ENCODE measurements around the gene RAMACL. TPM values are rescaled to one million over a fixed set of nuclear protein-coding genes. Genes with fewer than 3 reads are reported as not detected.

Gene RAMACL
- total RNA-seq, 1 donor from 2014 or later: 1.2 TPM

DNA sequence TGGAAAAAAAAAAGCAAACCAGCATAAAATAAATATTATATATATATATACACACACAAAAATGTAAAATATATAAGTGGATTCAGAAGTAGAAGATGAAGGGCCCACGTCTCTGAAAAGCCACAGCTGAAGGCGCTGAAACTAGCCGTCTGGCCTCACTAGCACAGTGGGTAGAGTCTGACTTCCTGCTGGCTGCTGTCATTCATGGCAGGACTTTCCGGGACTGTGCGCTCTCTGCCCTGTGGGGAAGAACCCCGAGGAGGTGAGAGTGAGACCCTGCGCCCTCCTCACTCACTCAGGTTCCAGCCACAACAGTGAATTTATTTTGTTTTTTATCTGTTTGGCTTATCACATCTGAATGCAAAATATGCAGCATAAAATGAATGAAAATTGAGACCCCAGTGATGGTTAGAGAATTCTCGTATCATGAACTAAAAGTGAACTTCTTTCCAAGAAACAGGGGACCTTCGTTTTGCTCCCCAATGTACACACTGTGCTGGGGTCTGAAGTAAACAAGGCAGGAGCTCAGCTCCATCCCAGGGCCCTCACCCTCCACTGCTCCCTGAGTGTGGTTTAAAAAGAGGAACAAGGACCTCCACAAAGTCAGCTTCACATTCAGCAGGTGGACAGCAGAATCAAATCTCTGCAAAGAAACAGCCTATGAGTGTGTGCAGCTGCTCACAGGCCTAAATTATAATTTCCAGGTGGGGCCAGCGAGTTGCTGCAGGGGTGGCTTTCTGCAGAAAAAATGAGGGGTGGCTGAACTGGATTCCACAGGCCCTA lies 1.3 kb upstream of the RAMACL start:
- H3K79me2 ChIP-seq (ENCODE audit: insufficient read depth, low read length): peaks cover 59% of the 10 kb centered on the region
- no peak overlapping the region for H3K27ac ChIP-seq (ENCODE audit: low read depth, low read length)
- no peak overlapping the region for H3K27ac Mint-ChIP-seq (ENCODE audit: unreplicated experiment)

GRCh38 chr6:166584853-166585429 lies 1.5 kb downstream of the RAMACL start:
- Mint-ChIP-seq H3K9me3 (ENCODE audit: unreplicated experiment) (no peaks in the 10 kb centered on the region), H3K4me3 (ENCODE audit: unreplicated experiment) (peak overlapping the region; percentile 45), H3K27me3 (ENCODE audit: low read depth, unreplicated experiment) (no peaks in the 10 kb centered on the region), H3K4me1 (ENCODE audit: low read depth, unreplicated experiment) (peaks cover 42% of the 10 kb centered on the region), H3K36me3 (ENCODE audit: low read depth, unreplicated experiment) (peaks cover 2% of the 10 kb centered on the region), H3K27ac (ENCODE audit: unreplicated experiment) (no peak overlapping the region)
- Histone ChIP-seq H4K20me1 (ENCODE audit: insufficient read depth, low read length) (no peaks in the 10 kb centered on the region), H3K27me3 (ENCODE audit: insufficient read depth, low read length) (no peaks in the 10 kb centered on the region), H3K27ac (ENCODE audit: low read depth, low read length) (peak overlapping the region; percentile 0), H2AFZ (ENCODE audit: low read depth, low read length) (no peak overlapping the region), H3K9me3 (ENCODE audit: insufficient read depth, low read depth, low read length) (no peaks in the 10 kb centered on the region), H3K9ac (ENCODE audit: low read length) (peak overlapping the region; percentile 3), H3K4me3 (ENCODE audit: insufficient read depth, low read depth, low read length) (no peak overlapping the region), H3K36me3 (ENCODE audit: insufficient read depth, low read length) (no peaks in the 10 kb centered on the region), H3K79me2 (ENCODE audit: insufficient read depth, low read length) (peaks cover 41% of the 10 kb centered on the region), H3K4me2 (ENCODE audit: low read length) (peak overlapping the region; percentile 3), H3K4me1 (ENCODE audit: insufficient read depth, low read length) (peaks cover 14% of the 10 kb centered on the region)
- FAIRE-seq: no peak
- DNase-seq (ENCODE audit: low read depth): no peak
- TF ChIP-seq, protein P1, sequence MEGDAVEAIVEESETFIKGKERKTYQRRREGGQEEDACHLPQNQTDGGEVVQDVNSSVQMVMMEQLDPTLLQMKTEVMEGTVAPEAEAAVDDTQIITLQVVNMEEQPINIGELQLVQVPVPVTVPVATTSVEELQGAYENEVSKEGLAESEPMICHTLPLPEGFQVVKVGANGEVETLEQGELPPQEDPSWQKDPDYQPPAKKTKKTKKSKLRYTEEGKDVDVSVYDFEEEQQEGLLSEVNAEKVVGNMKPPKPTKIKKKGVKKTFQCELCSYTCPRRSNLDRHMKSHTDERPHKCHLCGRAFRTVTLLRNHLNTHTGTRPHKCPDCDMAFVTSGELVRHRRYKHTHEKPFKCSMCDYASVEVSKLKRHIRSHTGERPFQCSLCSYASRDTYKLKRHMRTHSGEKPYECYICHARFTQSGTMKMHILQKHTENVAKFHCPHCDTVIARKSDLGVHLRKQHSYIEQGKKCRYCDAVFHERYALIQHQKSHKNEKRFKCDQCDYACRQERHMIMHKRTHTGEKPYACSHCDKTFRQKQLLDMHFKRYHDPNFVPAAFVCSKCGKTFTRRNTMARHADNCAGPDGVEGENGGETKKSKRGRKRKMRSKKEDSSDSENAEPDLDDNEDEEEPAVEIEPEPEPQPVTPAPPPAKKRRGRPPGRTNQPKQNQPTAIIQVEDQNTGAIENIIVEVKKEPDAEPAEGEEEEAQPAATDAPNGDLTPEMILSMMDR (IDR thresholded peaks at IDR 0.05; ENCODE audit: insufficient read depth, low read depth, low read length): no peak
- no peak for TF ChIP-seq EZH2 (IDR thresholded peaks at IDR 0.05; ENCODE audit: insufficient read depth, low read length)

More for the DNA sequence above, 1.3 kb upstream of the RAMACL start:
- DNase-seq (ENCODE audit: low read depth) (no peak), FAIRE-seq (no peak)
- Histone ChIP-seq H4K20me1 (ENCODE audit: insufficient read depth, low read length) (no peaks in the 10 kb centered on the region), H3K9me3 (ENCODE audit: insufficient read depth, low read depth, low read length) (no peaks in the 10 kb centered on the region), H3K4me3 (ENCODE audit: insufficient read depth, low read depth, low read length) (no peak overlapping the region), H3K27me3 (ENCODE audit: insufficient read depth, low read length) (no peaks in the 10 kb centered on the region), H3K4me1 (ENCODE audit: insufficient read depth, low read length) (peaks cover 30% of the 10 kb centered on the region), H3K4me2 (ENCODE audit: low read length) (no peak overlapping the region), H3K36me3 (ENCODE audit: insufficient read depth, low read length) (no peaks in the 10 kb centered on the region), H3K9ac (ENCODE audit: low read length) (no peak overlapping the region), H2AFZ (ENCODE audit: low read depth, low read length) (no peak overlapping the region)
- no peaks in the 10 kb centered on the region for H3K9me3 Mint-ChIP-seq (ENCODE audit: unreplicated experiment)
- peaks cover 2% of the 10 kb centered on the region for H3K36me3 Mint-ChIP-seq (ENCODE audit: low read depth, unreplicated experiment)
- H3K27me3 Mint-ChIP-seq (ENCODE audit: low read depth, unreplicated experiment): no peaks in the 10 kb centered on the region
- no peak overlapping the region for H3K4me3 Mint-ChIP-seq (ENCODE audit: unreplicated experiment)
- no peak for TF ChIP-seq EZH2 (IDR thresholded peaks at IDR 0.05; ENCODE audit: insufficient read depth, low read length)
- TF ChIP-seq, protein P1 (IDR thresholded peaks at IDR 0.05; ENCODE audit: insufficient read depth, low read depth, low read length): no peak
- peaks cover 57% of the 10 kb centered on the region for H3K4me1 Mint-ChIP-seq (ENCODE audit: low read depth, unreplicated experiment)

DNA sequence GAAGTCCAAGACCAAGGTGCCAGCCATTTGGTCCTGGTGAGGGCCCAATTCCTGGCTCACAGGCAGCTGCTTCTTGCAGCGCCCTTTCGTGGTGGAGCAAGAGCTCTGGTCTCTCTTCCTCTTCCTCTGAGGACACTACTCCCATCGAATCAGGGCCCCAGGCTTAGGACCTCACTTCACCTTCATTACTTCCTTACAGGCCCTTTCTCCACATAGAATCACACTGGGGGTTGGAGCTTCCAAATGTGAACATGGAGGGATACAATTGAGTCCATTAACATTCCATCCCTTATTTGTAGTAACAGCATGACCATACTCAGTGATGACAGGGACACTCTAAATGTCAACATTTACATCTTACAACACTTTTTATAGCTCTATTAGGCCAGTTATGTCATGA lies 2.3 kb downstream of the RAMACL start:
- H3K4me2 ChIP-seq (ENCODE audit: low read length): no peak overlapping the region
- peaks cover 6% of the 10 kb centered on the region for H3K4me1 ChIP-seq (ENCODE audit: insufficient read depth, low read length)
- peaks cover 39% of the 10 kb centered on the region for H3K79me2 ChIP-seq (ENCODE audit: insufficient read depth, low read length)
- no peak overlapping the region for H3K9ac ChIP-seq (ENCODE audit: low read length)
- Mint-ChIP-seq H3K4me3 (ENCODE audit: unreplicated experiment) (no peak overlapping the region), H3K4me1 (ENCODE audit: low read depth, unreplicated experiment) (peaks cover 41% of the 10 kb centered on the region), H3K36me3 (ENCODE audit: low read depth, unreplicated experiment) (peaks cover 4% of the 10 kb centered on the region), H3K9me3 (ENCODE audit: unreplicated experiment) (no peaks in the 10 kb centered on the region), H3K27me3 (ENCODE audit: low read depth, unreplicated experiment) (no peaks in the 10 kb centered on the region), H3K27ac (ENCODE audit: unreplicated experiment) (no peak overlapping the region)
- H3K27ac ChIP-seq (ENCODE audit: low read depth, low read length): no peak overlapping the region
- no peaks in the 10 kb centered on the region for H3K9me3 ChIP-seq (ENCODE audit: insufficient read depth, low read depth, low read length)
- DNase-seq (ENCODE audit: low read depth): no peak
- FAIRE-seq: no peak
- TF ChIP-seq, protein P1 (IDR thresholded peaks at IDR 0.05; ENCODE audit: insufficient read depth, low read depth, low read length): no peak
- TF ChIP-seq EZH2 (IDR thresholded peaks at IDR 0.05; ENCODE audit: insufficient read depth, low read length): no peak
- H4K20me1 ChIP-seq (ENCODE audit: insufficient read depth, low read length): no peaks in the 10 kb centered on the region
- no peak overlapping the region for H3K4me3 ChIP-seq (ENCODE audit: insufficient read depth, low read depth, low read length)
- H3K27me3 ChIP-seq (ENCODE audit: insufficient read depth, low read length): no peaks in the 10 kb centered on the region
- H2AFZ ChIP-seq (ENCODE audit: low read depth, low read length): no peak overlapping the region
- H3K36me3 ChIP-seq (ENCODE audit: insufficient read depth, low read length): no peaks in the 10 kb centered on the region

Data from astrocyte (in vitro differentiated cells and primary cell).